Fibroblast of villous mesenchyme (primary cell): ENCODE results near the gene SPNS3. TPM values are rescaled to one million over a fixed set of nuclear protein-coding genes. Genes with fewer than 3 reads are reported as not detected.

Experiments
- DNase-seq: peaks from one replicate; pipeline ENCODE4 v3.0.0-alpha.2; 2010; ENCODE audit warnings: low read depth
- H3K4me3 ChIP-seq: 2 replicates; pipeline ENCODE4 v1.5.1; 2011; ENCODE audit warnings: low read depth, mild to moderate bottlenecking, low read length
- CTCF ChIP-seq: IDR thresholded peaks from 2 replicates; pipeline ENCODE4 v1.5.1; 2012; ENCODE audit warnings: low read depth, mild to moderate bottlenecking, low read length; ENCODE audit not compliant: insufficient read depth
- total RNA-seq: library from RNA; depleted of rRNA; stranded (reverse); fragments of >200 nt; gene quantifications from 2 replicates; pipeline ENCODE4 v1.2.3, GENCODE V29; 2012

The SPNS3 gene
- total RNA-seq, result not detected in 2 replicates

- no peak within 1 kb of the TSS for H3K4me3 ChIP-seq
- TF ChIP-seq CTCF, result no peak
- DNase-seq, result no peak
Observed at GRCh38 chr17:4433515-4434031, at the start of gene SPNS3. Gene SPNS3, plus strand, starts transcription at chr17:4433940. Its CDS starts 28 bp downstream, at chr17:4433968.

- DNase-seq, result no peak
- H3K4me3 ChIP-seq, result no peak overlapping the region
- TF ChIP-seq CTCF, result no peak
Observed at GRCh38 chr17:4386406-4386805, 47.3 kb upstream of the SPNS3 start.

- H3K4me3 ChIP-seq, result no peak overlapping the region
- no peak for DNase-seq
- no peak for TF ChIP-seq CTCF
Observed at GRCh38 chr17:4387137-4387536, 46.6 kb upstream of the SPNS3 start.

GRCh38 chr17:4389079-4389478 lies 44.7 kb upstream of the SPNS3 start:
- no peak for TF ChIP-seq CTCF
- no peak for DNase-seq
- no peak overlapping the region for H3K4me3 ChIP-seq

GRCh38 chr17:4393806-4394205 lies 39.9 kb upstream of the SPNS3 start:
- no peak overlapping the region for H3K4me3 ChIP-seq
- DNase-seq, result no peak
- TF ChIP-seq CTCF, result no peak

- no peak for DNase-seq
- TF ChIP-seq CTCF, result no peak
- no peak overlapping the region for H3K4me3 ChIP-seq
Observed at GRCh38 chr17:4394208-4395110, 39.3 kb upstream of the SPNS3 start.
